Esophagus squamous epithelium (tissue), 5 donors: Measurements from ENCODE around the gene APOL3. TPM values are rescaled to one million over a fixed set of nuclear protein-coding genes. Genes with fewer than 3 reads are reported as not detected.

Source experiments
- DNase-seq: peaks from one replicate; lab custom pipeline; 2025; lab: John Stamatoyannopoulos, UW
- H3K27ac ChIP-seq, 4 donors: fragments of 200-600 bp; sonication (generic); one replicate each; pipeline ENCODE4 v1.5.1; 2016 to 2019; ENCODE audit warnings: mild to moderate bottlenecking in 1 of 4
- H3K27me3 ChIP-seq, 4 donors: fragments of 200-600 bp; sonication (generic); 1 replicate in 3 of 4; 2 replicates in 1 of 4; pipeline versions ENCODE4 v1.5.1 to v1.6.0; 2017 to 2021; ENCODE audit warnings: antibody characterized with exemption in 1 of 4
- H3K36me3 ChIP-seq, 3 donors: fragments of 200-600 bp; sonication (generic); one replicate each; pipeline ENCODE4 v1.5.1; 2016 to 2019
- H3K4me1 ChIP-seq, 3 donors: fragments of 200-600 bp; sonication (generic); one replicate each; pipeline ENCODE4 v1.5.1; 2017 to 2019
- H3K4me3 ChIP-seq, 4 donors: fragments of 200-600 bp; sonication (generic); 1 replicate in 3 of 4; 2 replicates in 1 of 4; pipeline ENCODE4 v1.5.1; 2016 to 2019; ENCODE audit warnings: mild to moderate bottlenecking in 2 of 4, moderate library complexity in 1 of 4
- H3K9me3 ChIP-seq, 3 donors: fragments of 200-600 bp; sonication (generic); one replicate each; pipeline ENCODE4 v1.5.1; 2016 to 2019
- POLR2A ChIP-seq, 4 donors: fragments of 450-650 bp; IDR thresholded peaks; one replicate each; pipeline ENCODE4 v1.6.1; 2017; ENCODE audit warnings: antibody characterized with exemption in 4 of 4, mild to moderate bottlenecking in 4 of 4, moderate library complexity in 3 of 4
- WGBS, 2 donors: methylation state at CpG; one replicate each; pipeline ENCODE4 v1.1.5; 2018; 5-methylcytosine and 5-hydroxymethylcytosine counted together
- intact Hi-C: fragments of 100-400 bp; cut with DNase I; formaldehyde crosslinking; loops from one replicate; pipeline ENCODE4 v1.15.0; 2022
- total RNA-seq, 4 donors: library from RNA; depleted of rRNA; stranded (reverse); fragments of >200 nt; gene quantifications; one replicate each; pipeline ENCODE4 v1.1.0, GENCODE V29; 2016
- TF ChIP-seq, protein P1 (sequence below), 6 experiments: fragments of 450-650 bp in 4 of 6; fragments of 200-600 bp in 2 of 6; sonication (generic) in 2 of 6; IDR thresholded peaks; one replicate each; pipeline ENCODE4 v1.5.1; 2016 to 2019; ENCODE audit warnings: antibody characterized with exemption in 6 of 6, mild to moderate bottlenecking in 4 of 6, moderate library complexity in 4 of 6
- donor health status: DM: yes; HTN: yes; CAD: no.

APOL3 gene
- total RNA-seq, 4 donors from 2014 or later = 6.8 to 48.1 (median 17.0) TPM

DNA sequence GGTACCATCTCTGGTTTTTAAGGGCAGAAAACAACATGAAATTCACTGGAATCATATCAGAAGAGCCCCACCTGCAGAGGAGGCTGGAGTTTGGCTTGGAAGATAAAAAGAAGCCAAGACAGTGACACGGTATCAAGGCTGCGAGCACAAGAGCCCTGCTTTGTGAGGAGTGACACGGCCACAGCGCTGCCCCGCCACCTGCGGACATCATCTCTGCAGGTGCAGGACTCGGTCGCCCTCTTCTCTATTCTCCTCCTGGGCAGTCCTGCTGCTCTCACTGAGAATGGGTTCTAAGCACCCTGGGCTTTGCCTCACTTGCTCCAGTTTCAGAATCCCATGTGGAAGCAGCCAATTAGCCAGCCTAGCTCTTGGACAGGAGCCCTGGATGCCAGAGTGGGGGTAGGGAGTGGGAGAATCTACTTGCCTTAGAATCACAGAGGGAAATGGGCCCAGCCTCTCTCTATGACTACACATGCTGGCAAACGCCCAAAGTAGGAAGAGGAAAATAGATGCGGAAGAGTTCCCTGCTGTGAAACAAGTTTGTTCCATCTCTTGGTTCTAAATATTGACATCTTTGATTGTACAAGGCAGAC, 24.0 kb upstream of the APOL3 start:
- Histone ChIP-seq H3K4me3 (no peak overlapping the region), H3K27ac (no peak overlapping the region), H3K4me1 (peaks cover 0 to 14% (median 4%) of the 10 kb centered on the region in 3 donors), H3K27me3 (no peaks in the 10 kb centered on the region), H3K9me3 (no peaks in the 10 kb centered on the region), H3K36me3 (no peaks in the 10 kb centered on the region)
- TF ChIP-seq, protein P1, sequence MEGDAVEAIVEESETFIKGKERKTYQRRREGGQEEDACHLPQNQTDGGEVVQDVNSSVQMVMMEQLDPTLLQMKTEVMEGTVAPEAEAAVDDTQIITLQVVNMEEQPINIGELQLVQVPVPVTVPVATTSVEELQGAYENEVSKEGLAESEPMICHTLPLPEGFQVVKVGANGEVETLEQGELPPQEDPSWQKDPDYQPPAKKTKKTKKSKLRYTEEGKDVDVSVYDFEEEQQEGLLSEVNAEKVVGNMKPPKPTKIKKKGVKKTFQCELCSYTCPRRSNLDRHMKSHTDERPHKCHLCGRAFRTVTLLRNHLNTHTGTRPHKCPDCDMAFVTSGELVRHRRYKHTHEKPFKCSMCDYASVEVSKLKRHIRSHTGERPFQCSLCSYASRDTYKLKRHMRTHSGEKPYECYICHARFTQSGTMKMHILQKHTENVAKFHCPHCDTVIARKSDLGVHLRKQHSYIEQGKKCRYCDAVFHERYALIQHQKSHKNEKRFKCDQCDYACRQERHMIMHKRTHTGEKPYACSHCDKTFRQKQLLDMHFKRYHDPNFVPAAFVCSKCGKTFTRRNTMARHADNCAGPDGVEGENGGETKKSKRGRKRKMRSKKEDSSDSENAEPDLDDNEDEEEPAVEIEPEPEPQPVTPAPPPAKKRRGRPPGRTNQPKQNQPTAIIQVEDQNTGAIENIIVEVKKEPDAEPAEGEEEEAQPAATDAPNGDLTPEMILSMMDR (IDR thresholded peaks at IDR 0.05) = no peak
- TF ChIP-seq POLR2A (IDR thresholded peaks at IDR 0.05) = no peak
- DNase-seq = no peak
- WGBS, 2 donors = 71 to 84% methylated on average over 9 to 10 of the region's 10 CpGs
- intact Hi-C loops = loop anchor here (5.0 kb wide), 1 partner anchor 37 kb away; no protein-coding TSS in a partner anchor

- Histone ChIP-seq H3K27ac (no peak overlapping the region), H3K4me1 (peaks cover 0 to 14% (median 4%) of the 10 kb centered on the region in 3 donors), H3K27me3 (no peaks in the 10 kb centered on the region), H3K36me3 (no peaks in the 10 kb centered on the region), H3K9me3 (no peaks in the 10 kb centered on the region), H3K4me3 (no peak overlapping the region)
- intact Hi-C loops = loop anchor here (5.0 kb wide), 1 partner anchor 36 kb away; no protein-coding TSS in a partner anchor
- 90 to 100% methylated on average over 1 to 3 of the region's 7 CpGs for WGBS, 2 donors
- no peak for DNase-seq
- TF ChIP-seq POLR2A (IDR thresholded peaks at IDR 0.05) = no peak
- TF ChIP-seq, protein P1 (IDR thresholded peaks at IDR 0.05) = no peak
Measured at GRCh38 chr22:36183446-36183845, 22.9 kb upstream of the APOL3 start.

GRCh38 chr22:36182857-36183256, 22.3 kb upstream of the APOL3 start:
- Histone ChIP-seq H3K27me3 (no peaks in the 10 kb centered on the region), H3K36me3 (no peaks in the 10 kb centered on the region), H3K9me3 (no peaks in the 10 kb centered on the region), H3K4me3 (no peak overlapping the region), H3K4me1 (peaks cover 0 to 14% (median 4%) of the 10 kb centered on the region in 3 donors), H3K27ac (no peak overlapping the region)
- no peak for DNase-seq
- TF ChIP-seq POLR2A (IDR thresholded peaks at IDR 0.05) = no peak
- TF ChIP-seq, protein P1 (IDR thresholded peaks at IDR 0.05) = no peak
- intact Hi-C loops = loop anchor here (5.0 kb wide), 1 partner anchor 36 kb away; no protein-coding TSS in a partner anchor
- 84 to 95% methylated on average over 3 to 5 of the region's 6 CpGs for WGBS, 2 donors

- TF ChIP-seq, protein P1 (IDR thresholded peaks at IDR 0.05) = no peak
- WGBS, 2 donors = 72 to 78% methylated on average over 7 of the region's 7 CpGs
- H3K4me3 ChIP-seq = no peak overlapping the region
- H3K4me1 ChIP-seq = peaks cover 0 to 14% (median 4%) of the 10 kb centered on the region in 3 donors
- no peaks in the 10 kb centered on the region for H3K27me3 ChIP-seq
- no peaks in the 10 kb centered on the region for H3K9me3 ChIP-seq
- intact Hi-C loops = loop anchor here (5.0 kb wide), 1 partner anchor 35 kb away; no protein-coding TSS in a partner anchor
- no peak for DNase-seq
- no peak overlapping the region for H3K27ac ChIP-seq
- H3K36me3 ChIP-seq = no peaks in the 10 kb centered on the region
Measured at GRCh38 chr22:36182056-36182455, 21.5 kb upstream of the APOL3 start.

DNA sequence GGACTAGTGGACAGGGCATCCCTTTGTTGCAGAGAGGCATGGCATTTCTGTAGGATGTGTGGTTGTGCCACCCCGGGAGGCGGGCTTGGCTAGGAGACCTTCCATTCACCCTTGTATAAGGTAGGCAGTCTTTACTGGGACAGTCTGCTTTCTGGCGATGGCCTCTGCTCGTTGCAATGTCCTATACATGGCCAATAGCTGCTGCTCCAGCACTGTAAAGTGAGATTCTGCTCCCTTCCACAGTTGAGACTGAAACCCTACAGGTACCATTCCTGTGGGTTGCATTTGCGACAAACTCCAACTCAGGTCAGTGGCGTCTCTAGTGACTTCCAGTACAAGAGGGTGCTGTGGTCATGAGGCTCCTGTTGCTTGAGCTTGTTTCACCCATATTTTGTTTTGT, 20.4 kb upstream of the APOL3 start:
- H3K4me1 ChIP-seq = peaks cover 0 to 14% (median 4%) of the 10 kb centered on the region in 3 donors
- no peaks in the 10 kb centered on the region for H3K27me3 ChIP-seq
- no peak overlapping the region for H3K27ac ChIP-seq
- no peaks in the 10 kb centered on the region for H3K36me3 ChIP-seq
- TF ChIP-seq, protein P1 (IDR thresholded peaks at IDR 0.05) = no peak
- no peak for TF ChIP-seq POLR2A (IDR thresholded peaks at IDR 0.05)
- WGBS, 2 donors = 86 to 92% methylated on average over 5 to 6 of the region's 6 CpGs
- H3K9me3 ChIP-seq = no peaks in the 10 kb centered on the region
- H3K4me3 ChIP-seq = no peak overlapping the region
- no peak for DNase-seq
- intact Hi-C loops = loop anchor here (5.0 kb wide), 1 partner anchor 34 kb away; no protein-coding TSS in a partner anchor
